SK-N-SH (cell line): ENCODE measurements around the gene SETDB2. TPM values are rescaled to one million over a fixed set of nuclear protein-coding genes. Genes with fewer than 3 reads are reported as not detected.

Experiments used
- CTCF ChIA-PET: fragments of 300-600, 350-600 bp; formaldehyde crosslinking; extraction: SDS; loops from one replicate; lab custom pipeline; 2021; lab: Yijun Ruan, JAX
- POLR2A ChIA-PET: fragments of 350-600 bp; sonication (Branson Sonifier 250); formaldehyde crosslinking; extraction: SDS; loops from one replicate; lab custom pipeline; 2020; ENCODE audit warnings: antibody characterized with exemption, inconsistent platforms; lab: Yijun Ruan, JAX
- DNase-seq: peaks from one replicate; pipeline ENCODE4 v3.0.0; 2012
- H2AFZ ChIP-seq: fragments of 200-600 bp; sonication (generic); 2 replicates; pipeline ENCODE4 v1.8.1; 2016; ENCODE audit warnings: antibody characterized with exemption, mild to moderate bottlenecking, low read depth
- H3F3A ChIP-seq: fragments of 200-600 bp; sonication (generic); replicated peaks from 2 replicates; pipeline ENCODE3; 2016; ENCODE audit warnings: antibody characterized with exemption, mild to moderate bottlenecking; ENCODE audit not compliant: insufficient read depth
- H3K27ac ChIP-seq, 2 experiments: fragments of 200-500 bp in 1 of 2; fragments of 200-600 bp in 1 of 2; sonication (Bioruptor generic) in 1 of 2; sonication (generic), shearing (Covaris generic) in 1 of 2; 2 replicates each; pipeline versions ENCODE4 v1.5.1 to v1.6.1; 2014 to 2016; ENCODE audit warnings: low read depth in 2 of 2, inconsistent platforms in 1 of 2, low read length in 1 of 2, mild to moderate bottlenecking in 1 of 2, mixed read lengths in 1 of 2
- H3K27me3 ChIP-seq: fragments of 200-600 bp; sonication (generic), shearing (Covaris generic); 2 replicates; pipeline ENCODE4 v1.6.1; 2016; ENCODE audit warnings: mixed run types; ENCODE audit not compliant: insufficient read depth
- H3K36me3 ChIP-seq, 2 experiments: fragments of 200-500 bp in 1 of 2; fragments of 200-600 bp in 1 of 2; sonication (Bioruptor generic) in 1 of 2; sonication (generic) in 1 of 2; replicated peaks in 1 of 2; 2 replicates each; pipeline versions ENCODE3 to v1.5.1; 2014 to 2016; ENCODE audit warnings: low read length in 1 of 2, mild to moderate bottlenecking in 1 of 2; ENCODE audit not compliant: insufficient read depth in 2 of 2, control insufficient read depth in 1 of 2
- H3K4me1 ChIP-seq, 2 experiments: fragments of 200-500 bp in 1 of 2; fragments of 200-600 bp in 1 of 2; sonication (Bioruptor generic) in 1 of 2; sonication (generic), shearing (Covaris generic) in 1 of 2; 2 replicates each; pipeline versions ENCODE4 v1.5.1 to v1.6.1; 2014 to 2016; ENCODE audit warnings: low read depth in 1 of 2, low read length in 1 of 2, mixed run types in 1 of 2; ENCODE audit not compliant: insufficient read depth in 2 of 2, control insufficient read depth in 1 of 2
- H3K4me2 ChIP-seq: fragments of 200-600 bp; sonication (generic), shearing (Covaris generic); 2 replicates; pipeline ENCODE4 v1.6.1; 2017; ENCODE audit warnings: mixed run types
- H3K4me3 ChIP-seq, 2 experiments: fragments of 200-500 bp in 1 of 2; fragments of 200-600 bp in 1 of 2; sonication (Bioruptor generic) in 1 of 2; sonication (generic), shearing (Covaris generic) in 1 of 2; 2 replicates each; pipeline versions ENCODE4 v1.5.1 to v1.8.1; 2014 to 2016; ENCODE audit warnings: low read depth in 2 of 2, inconsistent platforms in 1 of 2, low read length in 1 of 2, mild to moderate bottlenecking in 1 of 2, mixed read lengths in 1 of 2, moderate library complexity in 1 of 2
- H3K79me2 ChIP-seq: fragments of 200-600 bp; sonication (generic); 2 replicates; pipeline ENCODE4 v1.8.1; 2017; ENCODE audit warnings: mild to moderate bottlenecking; ENCODE audit not compliant: insufficient read depth
- H3K9ac ChIP-seq: fragments of 200-600 bp; sonication (generic); 2 replicates; pipeline ENCODE4 v1.6.1; 2017; ENCODE audit warnings: mixed run types
- H3K9me2 ChIP-seq: fragments of 200-600 bp; sonication (generic); 2 replicates; pipeline ENCODE4 v1.6.1; 2017; ENCODE audit warnings: mixed run types
- H3K9me3 ChIP-seq: fragments of 200-600 bp; sonication (generic); 2 replicates; pipeline ENCODE4 v1.6.1; 2017; ENCODE audit warnings: mixed run types, mild to moderate bottlenecking, moderate library complexity
- H4K20me1 ChIP-seq: fragments of 200-600 bp; sonication (generic); 2 replicates; pipeline ENCODE4 v1.6.1; 2017; ENCODE audit warnings: mild to moderate bottlenecking, mixed run types; ENCODE audit not compliant: insufficient read depth
- FOSL2 ChIP-seq: IDR thresholded peaks from 2 replicates; pipeline ENCODE4 v1.4.0; 2012; ENCODE audit warnings: low read depth, mild to moderate bottlenecking, moderate library complexity, borderline replicate concordance
- GABPA ChIP-seq: IDR thresholded peaks from 2 replicates; pipeline ENCODE4 v1.4.0; 2012; ENCODE audit warnings: low read depth, mild to moderate bottlenecking
- MXI1 ChIP-seq: IDR thresholded peaks from 2 replicates; pipeline ENCODE4 v1.6.1; 2012; ENCODE audit warnings: mild to moderate bottlenecking, low read depth, low read length, improper control_type of control experiment
- NFIC ChIP-seq: IDR thresholded peaks from 2 replicates; pipeline ENCODE4 v1.4.0; 2012; ENCODE audit warnings: borderline replicate concordance
- NRF1 ChIP-seq: IDR thresholded peaks from 2 replicates; pipeline ENCODE4 v1.6.1; 2012; ENCODE audit warnings: low read depth, mild to moderate bottlenecking, low read length
- RCOR1 ChIP-seq: fragments of 150-350 bp; IDR thresholded peaks from 2 replicates; pipeline ENCODE4 v1.6.1; 2017; ENCODE audit warnings: antibody characterized with exemption, low read length
- RFX5 ChIP-seq: IDR thresholded peaks from 2 replicates; pipeline ENCODE4 v1.6.1; 2012; ENCODE audit warnings: mild to moderate bottlenecking, improper control_type of control experiment, low read length
- SIN3A ChIP-seq: IDR thresholded peaks from 2 replicates; pipeline ENCODE4 v1.6.1; 2012; ENCODE audit warnings: low read depth, mild to moderate bottlenecking, low read length, moderate library complexity, borderline replicate concordance
- TAF1 ChIP-seq: IDR thresholded peaks from 2 replicates; pipeline ENCODE4 v1.6.1; 2012; ENCODE audit warnings: low read depth, mild to moderate bottlenecking, low read length, moderate library complexity, borderline replicate concordance
- TEAD4 ChIP-seq: IDR thresholded peaks from 2 replicates; pipeline ENCODE4 v1.4.0; 2012; ENCODE audit warnings: mild to moderate bottlenecking, borderline replicate concordance; ENCODE audit not compliant: insufficient read depth
- WGBS: methylation state at CpG from one replicate; pipeline ENCODE4 v1.1.6; 2017; ENCODE audit warnings: low lambda C conversion rate; 5-methylcytosine and 5-hydroxymethylcytosine counted together
- polyA plus RNA-seq, 3 experiments: library from polyadenylated mRNA; depleted of rRNA; stranded (reverse); fragments of >200 nt; gene quantifications; 2 replicates each; pipeline ENCODE4 v1.2.3, GENCODE V29; 2012
- TF ChIP-seq, protein P1 (sequence below): fragments of 200-600 bp; sonication (generic); IDR thresholded peaks from 2 replicates; pipeline ENCODE4 v1.6.1; 2017; ENCODE audit warnings: antibody characterized with exemption, mild to moderate bottlenecking, moderate library complexity
- TF ChIP-seq, protein P2 (sequence below): IDR thresholded peaks from 2 replicates; pipeline ENCODE4 v1.4.0; 2012; ENCODE audit warnings: low read depth, borderline replicate concordance
- TF ChIP-seq, protein P3 (sequence below): IDR thresholded peaks from 2 replicates; pipeline ENCODE4 v1.6.1; 2012; ENCODE audit warnings: mild to moderate bottlenecking, low read depth, low read length, moderate library complexity
- TF ChIP-seq, protein P4 (sequence below): IDR thresholded peaks from 2 replicates; pipeline ENCODE4 v1.4.0; 2012; ENCODE audit warnings: low read depth
- TF ChIP-seq, protein P5 (sequence below): fragments of 150-350 bp; IDR thresholded peaks from 2 replicates; pipeline ENCODE4 v1.6.1; 2017; ENCODE audit warnings: antibody characterized with exemption, low read length, low read depth, borderline replicate concordance
- TF ChIP-seq, protein P6 (sequence below): IDR thresholded peaks from 2 replicates; pipeline ENCODE4; 2012
- TF ChIP-seq, protein P7 (sequence below): IDR thresholded peaks from 2 replicates; pipeline ENCODE4 v1.4.0; 2012; ENCODE audit warnings: low read depth, borderline replicate concordance

The SETDB2 gene
- polyA plus RNA-seq, 1 of the 3 experiments (the other 2 are of a cell fraction), result 1.9 TPM

DNA sequence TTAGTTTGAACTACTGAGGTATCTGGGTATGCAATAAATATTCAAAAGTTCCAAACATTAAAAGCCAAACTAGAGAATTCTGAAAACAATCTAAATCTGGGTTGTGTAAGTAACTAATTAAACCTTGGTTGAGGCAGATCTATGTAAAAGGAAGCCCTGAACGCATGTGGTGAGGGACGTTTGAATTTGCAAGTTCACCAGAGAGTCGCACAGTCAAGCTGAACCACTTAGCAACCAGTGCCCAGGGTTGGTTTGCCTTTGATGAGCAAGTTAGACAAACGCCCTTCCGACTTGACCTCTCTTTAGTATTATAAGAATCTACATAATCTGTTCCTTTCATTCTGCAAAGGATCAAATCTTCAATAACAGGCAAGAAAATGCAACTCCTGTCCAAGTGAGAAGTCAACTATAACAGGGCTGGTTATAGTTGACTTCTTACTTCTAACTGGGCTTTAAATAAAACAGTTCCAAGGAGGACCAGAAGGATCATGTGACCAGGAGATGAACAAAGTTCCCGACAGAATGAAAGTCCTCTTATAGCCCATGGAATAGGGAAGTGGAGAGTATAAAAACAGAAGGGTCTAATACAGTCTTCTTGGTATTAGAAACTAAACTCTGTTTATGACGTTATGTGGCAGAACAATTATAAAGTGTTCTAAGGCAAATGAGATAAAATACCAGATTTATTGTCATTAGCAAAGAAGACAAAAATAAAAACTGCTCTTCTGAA, 92.2 kb downstream of the SETDB2 start:
- Histone ChIP-seq H4K20me1 (no peaks in the 10 kb centered on the region), H3K9ac (no peak overlapping the region), H2AFZ (no peak overlapping the region), H3F3A (no peaks in the 10 kb centered on the region), H3K4me2 (no peak overlapping the region), H3K36me3 (peaks cover 51 to 62% of the 10 kb centered on the region in 2 experiments), H3K27me3 (no peaks in the 10 kb centered on the region), H3K9me2 (no peaks in the 10 kb centered on the region), H3K9me3 (no peaks in the 10 kb centered on the region), H3K4me3 (no peak overlapping the region), H3K4me1 (no peaks in the 10 kb centered on the region), H3K27ac (no peak overlapping the region), H3K79me2 (no peaks in the 10 kb centered on the region)
- TF ChIP-seq, protein P1, sequence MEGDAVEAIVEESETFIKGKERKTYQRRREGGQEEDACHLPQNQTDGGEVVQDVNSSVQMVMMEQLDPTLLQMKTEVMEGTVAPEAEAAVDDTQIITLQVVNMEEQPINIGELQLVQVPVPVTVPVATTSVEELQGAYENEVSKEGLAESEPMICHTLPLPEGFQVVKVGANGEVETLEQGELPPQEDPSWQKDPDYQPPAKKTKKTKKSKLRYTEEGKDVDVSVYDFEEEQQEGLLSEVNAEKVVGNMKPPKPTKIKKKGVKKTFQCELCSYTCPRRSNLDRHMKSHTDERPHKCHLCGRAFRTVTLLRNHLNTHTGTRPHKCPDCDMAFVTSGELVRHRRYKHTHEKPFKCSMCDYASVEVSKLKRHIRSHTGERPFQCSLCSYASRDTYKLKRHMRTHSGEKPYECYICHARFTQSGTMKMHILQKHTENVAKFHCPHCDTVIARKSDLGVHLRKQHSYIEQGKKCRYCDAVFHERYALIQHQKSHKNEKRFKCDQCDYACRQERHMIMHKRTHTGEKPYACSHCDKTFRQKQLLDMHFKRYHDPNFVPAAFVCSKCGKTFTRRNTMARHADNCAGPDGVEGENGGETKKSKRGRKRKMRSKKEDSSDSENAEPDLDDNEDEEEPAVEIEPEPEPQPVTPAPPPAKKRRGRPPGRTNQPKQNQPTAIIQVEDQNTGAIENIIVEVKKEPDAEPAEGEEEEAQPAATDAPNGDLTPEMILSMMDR, result no peak
- TF ChIP-seq RCOR1, result no peak
- TF ChIP-seq, protein P2, sequence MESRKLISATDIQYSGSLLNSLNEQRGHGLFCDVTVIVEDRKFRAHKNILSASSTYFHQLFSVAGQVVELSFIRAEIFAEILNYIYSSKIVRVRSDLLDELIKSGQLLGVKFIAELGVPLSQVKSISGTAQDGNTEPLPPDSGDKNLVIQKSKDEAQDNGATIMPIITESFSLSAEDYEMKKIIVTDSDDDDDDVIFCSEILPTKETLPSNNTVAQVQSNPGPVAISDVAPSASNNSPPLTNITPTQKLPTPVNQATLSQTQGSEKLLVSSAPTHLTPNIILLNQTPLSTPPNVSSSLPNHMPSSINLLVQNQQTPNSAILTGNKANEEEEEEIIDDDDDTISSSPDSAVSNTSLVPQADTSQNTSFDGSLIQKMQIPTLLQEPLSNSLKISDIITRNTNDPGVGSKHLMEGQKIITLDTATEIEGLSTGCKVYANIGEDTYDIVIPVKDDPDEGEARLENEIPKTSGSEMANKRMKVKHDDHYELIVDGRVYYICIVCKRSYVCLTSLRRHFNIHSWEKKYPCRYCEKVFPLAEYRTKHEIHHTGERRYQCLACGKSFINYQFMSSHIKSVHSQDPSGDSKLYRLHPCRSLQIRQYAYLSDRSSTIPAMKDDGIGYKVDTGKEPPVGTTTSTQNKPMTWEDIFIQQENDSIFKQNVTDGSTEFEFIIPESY, result no peak
- TF ChIP-seq RFX5, result no peak
- no peak for TF ChIP-seq TAF1
- TF ChIP-seq GABPA, result no peak
- TF ChIP-seq, protein P3, sequence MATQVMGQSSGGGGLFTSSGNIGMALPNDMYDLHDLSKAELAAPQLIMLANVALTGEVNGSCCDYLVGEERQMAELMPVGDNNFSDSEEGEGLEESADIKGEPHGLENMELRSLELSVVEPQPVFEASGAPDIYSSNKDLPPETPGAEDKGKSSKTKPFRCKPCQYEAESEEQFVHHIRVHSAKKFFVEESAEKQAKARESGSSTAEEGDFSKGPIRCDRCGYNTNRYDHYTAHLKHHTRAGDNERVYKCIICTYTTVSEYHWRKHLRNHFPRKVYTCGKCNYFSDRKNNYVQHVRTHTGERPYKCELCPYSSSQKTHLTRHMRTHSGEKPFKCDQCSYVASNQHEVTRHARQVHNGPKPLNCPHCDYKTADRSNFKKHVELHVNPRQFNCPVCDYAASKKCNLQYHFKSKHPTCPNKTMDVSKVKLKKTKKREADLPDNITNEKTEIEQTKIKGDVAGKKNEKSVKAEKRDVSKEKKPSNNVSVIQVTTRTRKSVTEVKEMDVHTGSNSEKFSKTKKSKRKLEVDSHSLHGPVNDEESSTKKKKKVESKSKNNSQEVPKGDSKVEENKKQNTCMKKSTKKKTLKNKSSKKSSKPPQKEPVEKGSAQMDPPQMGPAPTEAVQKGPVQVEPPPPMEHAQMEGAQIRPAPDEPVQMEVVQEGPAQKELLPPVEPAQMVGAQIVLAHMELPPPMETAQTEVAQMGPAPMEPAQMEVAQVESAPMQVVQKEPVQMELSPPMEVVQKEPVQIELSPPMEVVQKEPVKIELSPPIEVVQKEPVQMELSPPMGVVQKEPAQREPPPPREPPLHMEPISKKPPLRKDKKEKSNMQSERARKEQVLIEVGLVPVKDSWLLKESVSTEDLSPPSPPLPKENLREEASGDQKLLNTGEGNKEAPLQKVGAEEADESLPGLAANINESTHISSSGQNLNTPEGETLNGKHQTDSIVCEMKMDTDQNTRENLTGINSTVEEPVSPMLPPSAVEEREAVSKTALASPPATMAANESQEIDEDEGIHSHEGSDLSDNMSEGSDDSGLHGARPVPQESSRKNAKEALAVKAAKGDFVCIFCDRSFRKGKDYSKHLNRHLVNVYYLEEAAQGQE, result no peak
- TF ChIP-seq FOSL2, result no peak
- TF ChIP-seq, protein P4, sequence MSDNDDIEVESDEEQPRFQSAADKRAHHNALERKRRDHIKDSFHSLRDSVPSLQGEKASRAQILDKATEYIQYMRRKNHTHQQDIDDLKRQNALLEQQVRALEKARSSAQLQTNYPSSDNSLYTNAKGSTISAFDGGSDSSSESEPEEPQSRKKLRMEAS, result no peak
- no peak for TF ChIP-seq MXI1
- TF ChIP-seq, protein P5, sequence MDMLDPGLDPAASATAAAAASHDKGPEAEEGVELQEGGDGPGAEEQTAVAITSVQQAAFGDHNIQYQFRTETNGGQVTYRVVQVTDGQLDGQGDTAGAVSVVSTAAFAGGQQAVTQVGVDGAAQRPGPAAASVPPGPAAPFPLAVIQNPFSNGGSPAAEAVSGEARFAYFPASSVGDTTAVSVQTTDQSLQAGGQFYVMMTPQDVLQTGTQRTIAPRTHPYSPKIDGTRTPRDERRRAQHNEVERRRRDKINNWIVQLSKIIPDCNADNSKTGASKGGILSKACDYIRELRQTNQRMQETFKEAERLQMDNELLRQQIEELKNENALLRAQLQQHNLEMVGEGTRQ, result no peak
- TF ChIP-seq SIN3A, result no peak
- no peak for TF ChIP-seq NFIC
- TF ChIP-seq, protein P6, sequence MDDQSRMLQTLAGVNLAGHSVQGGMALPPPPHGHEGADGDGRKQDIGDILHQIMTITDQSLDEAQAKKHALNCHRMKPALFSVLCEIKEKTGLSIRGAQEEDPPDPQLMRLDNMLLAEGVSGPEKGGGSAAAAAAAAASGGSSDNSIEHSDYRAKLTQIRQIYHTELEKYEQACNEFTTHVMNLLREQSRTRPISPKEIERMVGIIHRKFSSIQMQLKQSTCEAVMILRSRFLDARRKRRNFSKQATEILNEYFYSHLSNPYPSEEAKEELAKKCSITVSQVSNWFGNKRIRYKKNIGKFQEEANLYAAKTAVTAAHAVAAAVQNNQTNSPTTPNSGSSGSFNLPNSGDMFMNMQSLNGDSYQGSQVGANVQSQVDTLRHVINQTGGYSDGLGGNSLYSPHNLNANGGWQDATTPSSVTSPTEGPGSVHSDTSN, result no peak
- no peak for TF ChIP-seq TEAD4
- TF ChIP-seq, protein P7, sequence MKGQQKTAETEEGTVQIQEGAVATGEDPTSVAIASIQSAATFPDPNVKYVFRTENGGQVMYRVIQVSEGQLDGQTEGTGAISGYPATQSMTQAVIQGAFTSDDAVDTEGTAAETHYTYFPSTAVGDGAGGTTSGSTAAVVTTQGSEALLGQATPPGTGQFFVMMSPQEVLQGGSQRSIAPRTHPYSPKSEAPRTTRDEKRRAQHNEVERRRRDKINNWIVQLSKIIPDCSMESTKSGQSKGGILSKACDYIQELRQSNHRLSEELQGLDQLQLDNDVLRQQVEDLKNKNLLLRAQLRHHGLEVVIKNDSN, result no peak
- TF ChIP-seq NRF1, result no peak
- CTCF ChIA-PET, result interaction anchor here (0.8 kb wide), 1 partner anchor 12 kb away, joined by 4 read pairs; no protein-coding TSS in a partner anchor
- no peak for DNase-seq
- WGBS, result 96% methylated on average over 6 of the region's 7 CpGs
- POLR2A ChIA-PET, result no interaction called here
